Right lobe of liver (tissue), 6 donors: ENCODE measurements around the gene DDX17. TPM values are rescaled to one million over a fixed set of nuclear protein-coding genes. Genes with fewer than 3 reads are reported as not detected.

Source experiments
- ATAC-seq, 4 donors: fragments of 200-7000 bp; cut with Tn5 transposase; one replicate each; pipeline ENCODE4 v1.9.1; 2020; ENCODE audit warnings: mild to moderate bottlenecking in 4 of 4, moderate library complexity in 4 of 4
- DNase-seq, 3 donors: peaks; one replicate each; pipeline ENCODE4 v3.0.0-alpha.2; 2020
- H3K27ac ChIP-seq, 3 donors: fragments of 200-600 bp; one replicate each; pipeline ENCODE4 v1.8.0; 2022
- H3K27me3 ChIP-seq, 2 donors: fragments of 200-600 bp; one replicate each; pipeline ENCODE4 v1.8.0; 2022
- H3K36me3 ChIP-seq, 4 donors: fragments of 200-600 bp; sonication (generic) in 1 of 4; one replicate each; pipeline versions ENCODE4 v1.5.1 to v1.8.0; 2017 to 2022; ENCODE audit warnings: control low read depth in 1 of 4
- H3K4me1 ChIP-seq, 4 donors: fragments of 200-600 bp; sonication (generic) in 1 of 4; one replicate each; pipeline versions ENCODE4 v1.5.1 to v1.8.0; 2017 to 2022; ENCODE audit warnings: control low read depth in 1 of 4
- H3K4me3 ChIP-seq, 3 donors: fragments of 200-600 bp; one replicate each; pipeline ENCODE4 v1.8.0; 2022
- H3K9me3 ChIP-seq, 4 donors: fragments of 200-600 bp; sonication (generic) in 1 of 4; one replicate each; pipeline versions ENCODE4 v1.5.1 to v1.8.0; 2017 to 2022; ENCODE audit warnings: control low read depth in 1 of 4
- POLR2A ChIP-seq: fragments of 450-650 bp; IDR thresholded peaks from one replicate; pipeline ENCODE4 v1.6.1; 2017; ENCODE audit warnings: antibody characterized with exemption, mild to moderate bottlenecking
- WGBS: methylation state at CpG from one replicate; pipeline ENCODE4 v1.1.6; 2018; ENCODE audit warnings: low coverage, low lambda C conversion rate; ENCODE audit not compliant: insufficient coverage; ENCODE audit errors: missing lambda C conversion rate; 5-methylcytosine and 5-hydroxymethylcytosine counted together
- intact Hi-C, 2 donors: fragments of 100-400 bp; cut with DNase I; formaldehyde crosslinking; loops; one replicate each; pipeline versions ENCODE4 v1.11.2 to v1.14.1; 2022
- total RNA-seq, 6 experiments: library from RNA; depleted of rRNA in 2 of 6; stranded (reverse); fragments of >200 nt in 2 of 6; fragmentation: NEBNext Ultra II Directional in 3 of 6; extraction: Animal tissue kit (Norgen Biotek cat#: 25700) in 3 of 6; gene quantifications; one replicate each; pipeline versions ENCODE4 v1.1.0 to v1.2.4, GENCODE V29; 2016 to 2023
- TF ChIP-seq, protein P1 (sequence below), 4 donors: fragments of 200-600 bp in 3 of 4; fragments of 450-650 bp in 1 of 4; IDR thresholded peaks; one replicate each; pipeline versions ENCODE4 v1.5.1 to v1.8.0; 2016 to 2022; ENCODE audit warnings: antibody characterized with exemption in 4 of 4, mild to moderate bottlenecking in 2 of 4
- donor health status: DM: no; HTN: yes; CAD: no.
- donor health status: DM: no; HTN: no; CAD: no.
- donor health status: DM: no; HTN: no; CAD: no.
- donor health status: DM: no; HTN: yes; CAD: no.
- donor health status: DM: no; HTN: yes; CAD: no.

The DDX17 gene
- total RNA-seq, 6 experiments from 2014 or later, result 128 to 205 (median 184) TPM

DNA sequence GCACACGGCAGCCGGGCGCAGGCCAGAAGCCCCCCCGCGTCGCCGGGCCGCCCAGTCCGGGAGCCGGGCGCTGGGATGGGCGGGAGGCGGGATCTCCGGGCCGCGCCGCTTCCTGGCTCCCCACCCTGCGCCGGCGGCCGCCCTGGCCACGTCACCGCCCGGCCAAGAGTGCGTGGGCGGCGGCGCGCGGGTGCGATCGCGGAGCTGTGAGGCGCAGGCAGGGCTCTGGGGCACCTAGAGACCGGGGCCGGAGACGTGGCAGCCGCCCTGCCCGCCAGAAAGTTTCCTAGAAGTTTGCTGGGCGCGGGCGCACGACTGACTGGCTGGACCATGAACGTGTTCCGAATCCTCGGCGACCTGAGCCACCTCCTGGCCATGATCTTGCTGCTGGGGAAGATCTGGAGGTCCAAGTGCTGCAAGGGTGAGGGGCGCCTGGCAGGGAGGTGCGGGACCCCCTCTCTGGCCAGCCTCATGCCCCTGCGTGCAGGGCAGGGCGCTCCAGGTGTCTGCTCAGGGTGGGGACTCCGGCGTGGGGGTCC, 38.1 kb downstream of the DDX17 start, which contains the start of gene KDELR3:
Gene KDELR3 (plus strand): TSS at position 193 of the 539 bp plus-strand sequence. CDS start 138 bp downstream, at position 331.
- no peaks in the 10 kb centered on the region for H3K36me3 ChIP-seq
- intact Hi-C loops, result no loop called here
- TF ChIP-seq POLR2A, result peak; percentile 68
- TF ChIP-seq, protein P1, sequence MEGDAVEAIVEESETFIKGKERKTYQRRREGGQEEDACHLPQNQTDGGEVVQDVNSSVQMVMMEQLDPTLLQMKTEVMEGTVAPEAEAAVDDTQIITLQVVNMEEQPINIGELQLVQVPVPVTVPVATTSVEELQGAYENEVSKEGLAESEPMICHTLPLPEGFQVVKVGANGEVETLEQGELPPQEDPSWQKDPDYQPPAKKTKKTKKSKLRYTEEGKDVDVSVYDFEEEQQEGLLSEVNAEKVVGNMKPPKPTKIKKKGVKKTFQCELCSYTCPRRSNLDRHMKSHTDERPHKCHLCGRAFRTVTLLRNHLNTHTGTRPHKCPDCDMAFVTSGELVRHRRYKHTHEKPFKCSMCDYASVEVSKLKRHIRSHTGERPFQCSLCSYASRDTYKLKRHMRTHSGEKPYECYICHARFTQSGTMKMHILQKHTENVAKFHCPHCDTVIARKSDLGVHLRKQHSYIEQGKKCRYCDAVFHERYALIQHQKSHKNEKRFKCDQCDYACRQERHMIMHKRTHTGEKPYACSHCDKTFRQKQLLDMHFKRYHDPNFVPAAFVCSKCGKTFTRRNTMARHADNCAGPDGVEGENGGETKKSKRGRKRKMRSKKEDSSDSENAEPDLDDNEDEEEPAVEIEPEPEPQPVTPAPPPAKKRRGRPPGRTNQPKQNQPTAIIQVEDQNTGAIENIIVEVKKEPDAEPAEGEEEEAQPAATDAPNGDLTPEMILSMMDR (IDR thresholded peaks at IDR 0.05), result no peak
- H3K4me3 ChIP-seq, result peak within 1 kb of the TSS; percentile 28 to 55 (median 50)
- H3K9me3 ChIP-seq, result no peaks in the 10 kb centered on the region
- H3K4me1 ChIP-seq, result peaks cover 0 to 4% (median 0%) of the 10 kb centered on the region in 4 donors
- ATAC-seq, result peak; percentile 81 to 91 (median 86)
- H3K27me3 ChIP-seq, result no peaks in the 10 kb centered on the region
- DNase-seq, result peak; percentile 57 to 77 (median 58)
- H3K27ac ChIP-seq, result no peak within 1 kb of the TSS
- WGBS, result 40% methylated on average over 2 of the region's 53 CpGs

- peaks cover 0 to 4% (median 0%) of the 10 kb centered on the region in 4 donors for H3K4me1 ChIP-seq
- peak overlapping the region; percentile 28 to 55 (median 50) for H3K4me3 ChIP-seq
- H3K36me3 ChIP-seq, result no peaks in the 10 kb centered on the region
- DNase-seq (peak in 1 of 3 donors; percentile 49), ATAC-seq (peak in 1 of 4 donors; percentile 2)
- WGBS, result 28% methylated on average over 8 of the region's 20 CpGs
- H3K27ac ChIP-seq, result no peak overlapping the region
- no peaks in the 10 kb centered on the region for H3K27me3 ChIP-seq
- intact Hi-C loops, result no loop called here
- no peaks in the 10 kb centered on the region for H3K9me3 ChIP-seq
- no peak for TF ChIP-seq POLR2A
- TF ChIP-seq, protein P1 (IDR thresholded peaks at IDR 0.05), result no peak
Measured at GRCh38 chr22:38467438-38467903, 38.6 kb downstream of the DDX17 start.

DNA sequence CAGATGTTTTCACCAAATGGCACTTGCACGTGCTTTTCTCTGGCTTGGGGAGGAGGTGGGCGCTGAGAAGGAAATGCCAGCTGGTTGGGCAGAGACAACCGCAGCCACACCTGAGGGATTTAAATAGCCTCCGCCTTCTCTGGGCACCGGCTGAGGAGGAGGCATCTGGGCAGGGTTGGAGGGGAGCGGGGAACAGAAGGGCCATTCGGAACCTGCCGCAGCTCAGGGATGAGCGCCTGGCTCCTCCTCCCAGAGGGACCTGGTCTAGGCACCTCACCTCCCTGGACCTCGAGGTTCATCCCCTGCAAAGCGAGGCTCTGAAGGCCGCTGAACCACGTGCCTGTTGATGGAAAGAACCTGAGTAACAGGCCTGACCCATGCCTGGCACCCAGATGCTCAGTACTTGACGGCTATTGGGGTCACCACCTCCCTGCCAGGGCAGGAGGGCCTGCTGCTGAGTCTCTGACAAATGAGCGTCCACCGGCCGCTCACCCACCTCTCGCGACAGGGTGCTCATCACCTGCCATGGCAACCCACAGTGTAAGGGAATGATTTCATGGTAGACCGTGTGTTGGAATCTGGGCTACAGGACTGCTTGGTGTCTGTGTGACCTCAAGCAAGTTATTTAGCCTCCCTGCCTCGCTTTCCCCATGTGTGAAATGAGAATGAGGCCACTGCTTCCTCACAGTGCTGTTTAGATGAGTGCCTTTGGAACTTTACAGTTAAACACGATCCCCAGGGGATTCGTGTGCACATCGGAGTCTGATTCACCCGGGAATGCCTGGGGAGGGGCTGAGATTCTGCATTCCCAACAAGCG, 40.2 kb downstream of the DDX17 start:
- no peak overlapping the region for H3K27ac ChIP-seq
- H3K27me3 ChIP-seq, result no peaks in the 10 kb centered on the region
- ATAC-seq (no peak), DNase-seq (peak in 1 of 3 donors; percentile 45)
- TF ChIP-seq POLR2A, result no peak
- TF ChIP-seq, protein P1 (IDR thresholded peaks at IDR 0.05), result no peak
- WGBS, result 72% methylated on average over 8 of the region's 26 CpGs
- no peaks in the 10 kb centered on the region for H3K36me3 ChIP-seq
- H3K4me1 ChIP-seq, result peaks cover 0 to 9% (median 4%) of the 10 kb centered on the region in 4 donors
- intact Hi-C loops, result no loop called here
- no peak overlapping the region for H3K4me3 ChIP-seq
- no peaks in the 10 kb centered on the region for H3K9me3 ChIP-seq

DNA sequence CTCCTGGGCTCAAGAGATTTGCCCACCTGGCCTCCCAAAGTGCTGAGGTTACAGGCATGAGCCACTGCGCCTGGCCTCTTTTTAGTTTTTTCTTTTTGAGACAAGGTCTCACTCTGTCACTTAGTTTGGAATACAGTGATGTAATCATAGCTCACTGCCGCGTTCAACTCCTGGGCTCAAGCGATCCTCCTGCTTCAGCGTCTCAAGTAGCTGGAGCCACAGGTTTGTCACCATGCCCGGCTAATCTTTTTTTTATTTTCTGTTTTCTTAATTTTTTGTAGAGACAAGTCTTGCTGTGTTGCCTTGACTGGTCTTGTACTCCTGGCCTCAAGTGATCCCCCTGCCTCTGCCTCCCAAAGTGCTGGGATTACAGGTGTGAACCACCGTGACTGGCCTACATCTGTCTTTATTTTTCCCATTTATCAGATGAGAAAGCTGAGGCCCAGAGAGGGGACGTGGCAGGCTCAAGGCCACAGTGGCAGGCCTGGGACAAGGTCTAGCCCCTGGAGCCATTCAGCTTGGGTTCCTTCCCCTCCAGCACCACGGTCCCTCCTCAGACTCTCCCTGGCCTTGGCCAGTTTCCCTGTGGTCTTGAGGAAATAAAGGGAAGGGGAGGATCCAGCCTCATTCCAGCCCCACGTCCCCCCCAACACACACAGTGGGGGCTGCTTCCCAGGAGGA, 41.0 kb downstream of the DDX17 start:
- DNase-seq, result peak in 1 of 3 donors; percentile 31
- no peak overlapping the region for H3K27ac ChIP-seq
- H3K27me3 ChIP-seq, result no peaks in the 10 kb centered on the region
- intact Hi-C loops, result no loop called here
- H3K4me1 ChIP-seq, result peaks cover 0 to 9% (median 4%) of the 10 kb centered on the region in 4 donors
- ATAC-seq, result no peak
- TF ChIP-seq, protein P1 (IDR thresholded peaks at IDR 0.05), result no peak
- no peak for TF ChIP-seq POLR2A
- H3K9me3 ChIP-seq, result no peaks in the 10 kb centered on the region
- H3K36me3 ChIP-seq, result no peaks in the 10 kb centered on the region
- H3K4me3 ChIP-seq, result no peak overlapping the region
- 86% methylated on average over 9 of the region's 10 CpGs for WGBS
